Measurements from ENCODE around the gene CLASP2.

GRCh38 chr3:33521736-33522135, 196.3 kb downstream of the CLASP2 start:
- TF ChIP-seq, protein P1, sequence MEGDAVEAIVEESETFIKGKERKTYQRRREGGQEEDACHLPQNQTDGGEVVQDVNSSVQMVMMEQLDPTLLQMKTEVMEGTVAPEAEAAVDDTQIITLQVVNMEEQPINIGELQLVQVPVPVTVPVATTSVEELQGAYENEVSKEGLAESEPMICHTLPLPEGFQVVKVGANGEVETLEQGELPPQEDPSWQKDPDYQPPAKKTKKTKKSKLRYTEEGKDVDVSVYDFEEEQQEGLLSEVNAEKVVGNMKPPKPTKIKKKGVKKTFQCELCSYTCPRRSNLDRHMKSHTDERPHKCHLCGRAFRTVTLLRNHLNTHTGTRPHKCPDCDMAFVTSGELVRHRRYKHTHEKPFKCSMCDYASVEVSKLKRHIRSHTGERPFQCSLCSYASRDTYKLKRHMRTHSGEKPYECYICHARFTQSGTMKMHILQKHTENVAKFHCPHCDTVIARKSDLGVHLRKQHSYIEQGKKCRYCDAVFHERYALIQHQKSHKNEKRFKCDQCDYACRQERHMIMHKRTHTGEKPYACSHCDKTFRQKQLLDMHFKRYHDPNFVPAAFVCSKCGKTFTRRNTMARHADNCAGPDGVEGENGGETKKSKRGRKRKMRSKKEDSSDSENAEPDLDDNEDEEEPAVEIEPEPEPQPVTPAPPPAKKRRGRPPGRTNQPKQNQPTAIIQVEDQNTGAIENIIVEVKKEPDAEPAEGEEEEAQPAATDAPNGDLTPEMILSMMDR (IDR thresholded peaks at IDR 0.05; ENCODE audit: low read length) = no peak
- no peak for TF ChIP-seq EZH2 (optimal IDR thresholded peaks at IDR 0.05; ENCODE audit: low read depth, low read length)
- no peak for TF ChIP-seq EZH2phosphoT487 (IDR thresholded peaks at IDR 0.05; ENCODE audit: low read length)

All from MM.1S (cell line).